Activated naive CD4-positive, alpha-beta T cell treated with Interleukin-2 at 50 U/mL for 16 hours (primary cell): ENCODE data around the gene COL1A2.

Experiments
- DNase-seq: peaks from one replicate; pipeline ENCODE4 v3.0.0-alpha.2; 2020

The COL1A2 gene

DNA sequence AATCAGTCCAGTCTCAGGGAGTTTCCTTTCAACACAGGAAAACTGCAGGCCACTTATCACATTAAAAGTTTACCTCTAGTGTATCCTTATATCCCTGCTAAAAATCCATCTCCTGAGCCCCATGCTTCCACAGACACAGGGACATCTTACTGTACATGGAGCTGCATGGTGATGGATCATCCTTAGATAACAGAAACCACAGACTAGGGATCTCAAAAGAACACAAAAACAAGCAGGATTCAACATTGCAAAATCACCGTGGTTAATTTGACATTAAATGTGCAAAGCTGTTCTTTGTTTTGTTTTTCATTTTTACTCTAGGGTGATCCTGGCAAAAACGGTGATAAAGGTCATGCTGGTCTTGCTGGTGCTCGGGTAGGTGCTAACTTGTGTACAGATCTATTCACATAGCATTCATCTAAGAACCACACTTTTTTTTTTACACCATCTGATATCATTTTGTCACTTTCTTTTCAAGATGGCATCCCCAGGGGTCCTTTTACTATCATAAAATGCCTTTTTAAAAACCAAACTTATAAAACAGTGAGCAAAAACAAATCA is 18.1 kb downstream of the COL1A2 start:
- no peak for DNase-seq

DNA sequence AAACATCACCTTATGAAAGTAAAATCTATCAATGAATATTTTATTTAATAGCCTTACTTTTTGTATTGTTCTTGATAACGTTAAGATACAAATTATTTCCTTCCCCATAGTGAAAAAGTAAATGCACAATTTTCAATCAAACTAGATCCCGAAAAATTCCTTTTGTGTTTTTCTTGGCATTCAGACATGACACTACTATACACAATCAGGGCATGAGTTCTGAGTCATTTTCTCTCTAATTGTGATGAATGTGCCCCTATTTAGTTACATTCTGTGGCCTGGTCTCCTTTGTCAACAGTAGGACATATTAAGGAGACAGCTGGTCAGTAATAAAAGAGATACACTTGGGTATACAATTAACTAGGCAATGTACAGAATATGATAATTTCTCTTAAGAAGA is 19.8 kb downstream of the COL1A2 start:
- no peak for DNase-seq

DNA sequence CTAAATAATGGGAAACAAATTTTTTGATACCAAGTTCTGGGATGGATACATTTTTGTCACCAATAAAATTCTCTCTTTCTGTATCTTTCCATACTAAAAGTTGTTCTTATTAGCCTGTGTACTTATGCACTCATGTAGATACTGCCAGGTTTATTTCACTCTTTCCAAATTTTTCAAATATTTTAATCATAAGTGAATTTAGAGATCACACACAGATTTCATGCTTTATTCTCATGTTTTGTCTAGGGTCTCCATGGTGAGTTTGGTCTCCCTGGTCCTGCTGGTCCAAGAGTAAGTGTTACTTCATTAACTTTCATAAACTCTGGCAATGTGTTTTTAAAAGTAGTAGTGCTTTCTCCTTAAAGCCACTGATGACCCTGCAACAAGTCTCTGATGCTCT is 20.3 kb downstream of the COL1A2 start:
- DNase-seq: no peak

DNA sequence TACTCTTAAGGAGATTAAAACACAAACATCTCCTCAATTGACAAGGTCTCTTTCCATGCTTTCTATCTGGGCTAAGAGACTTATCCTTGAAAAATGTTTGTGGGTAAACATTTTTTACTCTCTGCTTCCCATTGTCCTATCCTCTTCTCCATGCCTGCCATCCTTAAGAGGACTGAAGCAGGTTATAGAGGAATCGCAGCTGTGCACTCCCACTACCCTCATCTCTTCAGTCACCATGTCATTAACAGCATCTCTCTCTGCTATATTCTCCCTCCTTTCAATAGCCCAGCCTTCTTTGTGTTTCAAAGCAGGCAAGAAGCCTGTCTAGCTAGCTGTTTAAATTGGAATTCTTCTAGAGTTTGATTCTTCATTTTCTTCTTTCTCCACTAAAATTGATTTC is 22.6 kb downstream of the COL1A2 start:
- DNase-seq: no peak

DNA sequence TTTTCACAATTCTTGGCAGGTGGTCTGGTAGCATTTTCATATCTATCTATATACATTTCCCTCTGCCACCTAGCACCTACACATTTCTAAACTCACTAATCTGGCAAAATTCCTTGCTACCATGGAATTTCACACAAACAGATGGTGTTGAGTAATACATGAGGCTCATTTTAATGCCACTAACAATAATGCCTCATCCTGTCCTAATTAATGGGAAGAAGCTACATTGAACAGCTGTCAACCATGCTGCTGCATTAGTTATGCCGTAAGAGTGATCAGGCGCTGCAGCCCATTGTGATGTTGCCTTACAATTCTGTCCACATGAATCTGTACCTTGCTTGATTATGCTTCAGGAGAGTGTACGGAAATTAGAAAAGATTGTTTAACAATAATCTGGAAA is 23.2 kb downstream of the COL1A2 start:
- DNase-seq: no peak

DNA sequence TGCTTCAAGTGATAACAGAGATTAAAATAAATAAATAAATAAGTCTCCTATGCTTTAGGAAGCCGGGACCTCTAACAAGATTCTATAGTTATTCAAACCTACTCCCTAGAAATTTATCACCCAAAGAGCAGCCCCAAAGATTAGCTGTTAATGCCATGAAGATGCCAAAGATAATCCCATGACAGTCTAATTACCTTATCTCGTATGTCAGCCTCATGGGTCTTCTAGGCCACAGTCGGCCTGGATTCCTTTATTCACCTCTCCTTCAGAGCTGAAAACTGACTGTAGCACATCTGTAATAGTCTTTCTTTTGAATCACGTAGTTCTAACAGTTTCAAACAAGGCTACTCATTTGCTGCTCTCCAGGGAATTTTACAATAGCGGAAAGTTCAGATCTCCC is 24.2 kb downstream of the COL1A2 start:
- DNase-seq: no peak

DNA sequence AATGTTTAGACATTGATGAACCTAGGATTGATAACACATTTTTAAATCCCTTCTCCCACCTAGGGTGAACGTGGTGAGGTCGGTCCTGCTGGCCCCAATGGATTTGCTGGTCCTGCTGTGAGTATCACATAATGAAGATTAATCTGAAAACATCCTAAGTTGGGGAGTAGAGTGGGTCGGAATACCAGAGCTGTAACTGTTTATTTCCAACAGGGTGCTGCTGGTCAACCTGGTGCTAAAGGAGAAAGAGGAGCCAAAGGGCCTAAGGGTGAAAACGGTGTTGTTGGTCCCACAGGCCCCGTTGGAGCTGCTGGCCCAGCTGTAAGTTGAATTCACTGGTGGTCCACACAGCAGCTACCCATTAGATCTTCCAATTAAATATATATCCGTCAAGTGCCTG is 25.6 kb downstream of the COL1A2 start:
- no peak for DNase-seq

DNA sequence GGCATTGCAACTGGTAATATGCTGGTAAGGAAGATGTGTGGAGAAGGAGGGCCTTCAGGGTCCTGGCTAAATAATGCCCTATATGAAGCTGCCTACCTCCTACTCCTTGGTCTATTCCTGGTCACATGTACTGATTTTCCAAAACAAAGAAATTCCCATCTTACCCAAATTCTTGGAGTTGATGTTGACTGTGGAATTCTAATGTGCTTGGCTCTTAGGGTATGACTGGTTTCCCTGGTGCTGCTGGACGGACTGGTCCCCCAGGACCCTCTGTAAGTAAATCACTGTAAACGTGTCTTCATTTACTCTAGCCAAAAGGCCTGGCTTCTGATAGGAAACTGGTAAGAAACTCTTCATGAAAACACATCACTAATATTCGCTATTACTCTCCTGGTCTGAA is 27.0 kb downstream of the COL1A2 start:
- DNase-seq: no peak

DNA sequence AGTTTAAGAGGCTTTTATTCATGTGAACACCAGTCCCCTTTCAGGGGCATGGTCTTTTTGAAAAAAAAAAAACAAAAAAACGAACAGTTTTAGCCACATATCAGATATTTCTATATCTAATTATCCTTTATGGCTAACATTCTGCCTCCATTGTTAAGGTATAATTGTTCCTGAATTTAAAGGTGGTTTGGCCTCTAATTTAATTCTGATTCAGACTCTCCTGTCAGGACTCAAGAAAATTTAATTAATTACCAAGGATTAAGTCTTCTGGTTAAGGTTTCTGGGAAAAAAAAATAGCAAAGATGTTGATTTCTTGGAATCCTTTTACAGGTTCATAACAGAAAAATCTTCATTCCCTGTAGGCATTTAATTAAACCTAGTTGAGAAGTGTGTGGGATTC is 27.4 kb downstream of the COL1A2 start:
- no peak for DNase-seq

DNA sequence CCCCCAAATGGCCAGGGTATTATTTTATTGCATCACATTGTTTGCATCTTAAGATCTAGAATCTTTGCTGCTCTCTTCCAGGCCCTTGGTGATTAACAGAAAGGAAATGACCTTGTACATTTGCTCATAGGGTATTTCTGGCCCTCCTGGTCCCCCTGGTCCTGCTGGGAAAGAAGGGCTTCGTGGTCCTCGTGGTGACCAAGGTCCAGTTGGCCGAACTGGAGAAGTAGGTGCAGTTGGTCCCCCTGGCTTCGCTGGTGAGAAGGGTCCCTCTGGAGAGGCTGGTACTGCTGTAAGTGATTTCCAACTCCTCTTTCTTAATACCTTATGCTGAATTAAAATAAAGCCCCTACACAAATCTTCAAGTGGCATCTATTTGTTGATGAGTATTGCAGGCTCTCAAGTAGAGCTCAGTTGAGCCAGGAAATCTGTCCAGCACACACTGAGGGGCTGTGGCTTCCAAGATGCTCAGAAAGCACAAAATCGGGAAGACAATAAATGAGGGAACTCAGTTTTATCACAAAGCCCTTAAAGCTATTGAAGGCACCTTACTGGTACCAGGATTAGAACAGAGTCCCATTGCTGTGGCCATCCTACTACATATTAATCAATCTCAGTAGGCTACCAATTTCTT is 28.2 kb downstream of the COL1A2 start:
- no peak for DNase-seq

DNA sequence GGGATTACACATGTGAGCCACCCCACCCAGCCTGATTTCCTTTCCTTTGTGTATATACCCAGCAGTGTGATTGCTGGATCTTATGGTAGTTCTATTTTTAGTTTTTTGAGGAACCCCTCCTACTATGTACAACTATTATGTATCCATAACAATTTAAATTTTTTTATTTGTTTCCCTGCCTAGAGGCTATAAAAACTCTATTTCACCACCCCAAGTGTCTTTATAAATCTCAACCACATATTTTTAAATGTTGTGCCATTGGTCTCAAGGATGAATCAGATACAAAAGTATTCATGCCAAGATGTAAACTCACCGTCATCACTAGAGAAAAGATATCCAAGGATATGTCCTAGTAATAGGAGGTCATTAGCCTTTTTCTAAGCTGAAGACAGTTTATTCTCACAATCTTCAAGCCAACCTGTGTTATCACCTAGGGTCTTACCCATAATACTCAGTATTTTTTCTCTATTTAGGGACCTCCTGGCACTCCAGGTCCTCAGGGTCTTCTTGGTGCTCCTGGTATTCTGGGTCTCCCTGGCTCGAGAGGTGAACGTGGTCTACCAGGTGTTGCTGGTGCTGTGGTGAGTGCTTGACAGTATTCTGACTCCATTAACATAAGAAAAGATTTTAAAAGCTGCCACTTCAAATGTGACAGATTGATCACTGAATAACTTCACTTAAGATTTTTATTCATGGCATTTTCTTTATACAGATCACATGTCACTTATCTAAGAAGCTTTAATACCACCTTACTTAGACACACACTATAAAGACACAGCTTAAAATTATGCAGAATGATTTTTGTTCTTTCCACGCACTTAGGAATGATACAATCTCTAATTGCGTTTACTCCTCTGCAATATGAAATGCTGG is 29.4 kb downstream of the COL1A2 start:
- DNase-seq: no peak

DNA sequence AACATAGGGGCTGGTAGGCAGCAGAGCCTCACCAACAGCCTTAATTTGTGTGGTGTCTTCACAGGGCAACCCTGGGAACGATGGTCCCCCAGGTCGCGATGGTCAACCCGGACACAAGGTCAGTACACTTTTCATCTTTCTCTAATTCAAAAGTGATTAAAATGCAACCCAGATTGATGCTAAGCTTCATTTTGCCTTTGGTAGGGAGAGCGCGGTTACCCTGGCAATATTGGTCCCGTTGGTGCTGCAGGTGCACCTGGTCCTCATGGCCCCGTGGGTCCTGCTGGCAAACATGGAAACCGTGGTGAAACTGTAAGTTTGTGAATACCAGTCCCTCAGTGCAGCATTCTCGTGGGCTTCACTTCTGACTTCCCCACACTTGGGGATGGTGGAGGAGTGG is 30.9 kb downstream of the COL1A2 start:
- no peak for DNase-seq

DNA sequence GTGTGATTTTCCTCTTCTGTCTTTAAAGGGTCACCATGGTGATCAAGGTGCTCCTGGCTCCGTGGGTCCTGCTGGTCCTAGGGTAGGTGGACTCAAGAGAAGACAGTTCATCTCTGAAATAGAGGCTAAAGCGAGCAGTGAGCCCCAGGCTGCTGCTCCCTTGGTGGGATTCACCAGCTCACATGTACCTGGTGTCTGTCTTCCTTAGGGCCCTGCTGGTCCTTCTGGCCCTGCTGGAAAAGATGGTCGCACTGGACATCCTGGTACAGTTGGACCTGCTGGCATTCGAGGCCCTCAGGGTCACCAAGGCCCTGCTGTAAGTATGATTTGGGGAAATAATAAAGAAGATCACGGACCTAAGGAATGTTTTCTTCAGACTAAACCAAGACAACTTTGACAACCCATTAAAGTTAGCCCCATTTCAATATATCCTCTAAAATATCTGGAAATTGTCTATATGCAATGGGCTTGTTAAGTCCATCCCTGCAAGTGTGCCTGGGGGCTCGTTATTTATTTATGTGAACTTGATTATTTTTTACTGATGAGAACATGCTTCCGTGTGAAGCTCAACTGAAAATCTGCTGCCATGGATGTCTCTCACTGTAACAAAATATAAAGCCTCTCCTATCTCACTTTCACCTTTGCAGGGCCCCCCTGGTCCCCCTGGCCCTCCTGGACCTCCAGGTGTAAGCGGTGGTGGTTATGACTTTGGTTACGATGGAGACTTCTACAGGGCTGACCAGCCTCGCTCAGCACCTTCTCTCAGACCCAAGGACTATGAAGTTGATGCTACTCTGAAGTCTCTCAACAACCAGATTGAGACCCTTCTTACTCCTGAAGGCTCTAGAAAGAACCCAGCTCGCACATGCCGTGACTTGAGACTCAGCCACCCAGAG is 32.5 kb downstream of the COL1A2 start:
- no peak for DNase-seq

DNA sequence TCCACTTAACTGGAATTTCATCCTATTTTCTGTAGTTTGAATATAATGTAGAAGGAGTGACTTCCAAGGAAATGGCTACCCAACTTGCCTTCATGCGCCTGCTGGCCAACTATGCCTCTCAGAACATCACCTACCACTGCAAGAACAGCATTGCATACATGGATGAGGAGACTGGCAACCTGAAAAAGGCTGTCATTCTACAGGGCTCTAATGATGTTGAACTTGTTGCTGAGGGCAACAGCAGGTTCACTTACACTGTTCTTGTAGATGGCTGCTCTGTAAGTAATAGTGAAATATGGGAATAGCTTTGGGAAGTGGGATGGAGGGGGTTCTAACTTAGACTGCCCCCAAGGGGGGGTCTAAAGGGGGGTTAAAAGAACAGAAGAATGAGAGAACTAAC is 34.5 kb downstream of the COL1A2 start:
- no peak for DNase-seq

DNA sequence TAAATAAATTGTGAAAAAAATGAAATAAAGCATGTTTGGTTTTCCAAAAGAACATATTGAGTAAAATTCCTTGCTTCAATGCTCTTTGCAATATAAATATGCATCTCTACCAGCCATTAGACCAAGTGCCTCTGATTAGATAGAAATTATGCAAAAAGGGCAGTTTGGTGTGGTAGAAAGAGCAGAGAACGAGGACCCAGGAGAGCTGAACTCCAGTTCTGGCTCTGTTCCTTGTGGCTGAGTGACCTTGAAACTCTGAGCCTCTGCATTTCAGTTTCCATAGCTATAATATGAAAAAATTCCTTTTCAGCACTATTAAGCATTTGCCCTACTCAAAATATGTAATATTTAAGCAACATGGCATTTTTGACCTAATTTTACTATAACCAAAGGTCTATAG is 36.5 kb downstream of the COL1A2 start:
- DNase-seq: no peak

DNA sequence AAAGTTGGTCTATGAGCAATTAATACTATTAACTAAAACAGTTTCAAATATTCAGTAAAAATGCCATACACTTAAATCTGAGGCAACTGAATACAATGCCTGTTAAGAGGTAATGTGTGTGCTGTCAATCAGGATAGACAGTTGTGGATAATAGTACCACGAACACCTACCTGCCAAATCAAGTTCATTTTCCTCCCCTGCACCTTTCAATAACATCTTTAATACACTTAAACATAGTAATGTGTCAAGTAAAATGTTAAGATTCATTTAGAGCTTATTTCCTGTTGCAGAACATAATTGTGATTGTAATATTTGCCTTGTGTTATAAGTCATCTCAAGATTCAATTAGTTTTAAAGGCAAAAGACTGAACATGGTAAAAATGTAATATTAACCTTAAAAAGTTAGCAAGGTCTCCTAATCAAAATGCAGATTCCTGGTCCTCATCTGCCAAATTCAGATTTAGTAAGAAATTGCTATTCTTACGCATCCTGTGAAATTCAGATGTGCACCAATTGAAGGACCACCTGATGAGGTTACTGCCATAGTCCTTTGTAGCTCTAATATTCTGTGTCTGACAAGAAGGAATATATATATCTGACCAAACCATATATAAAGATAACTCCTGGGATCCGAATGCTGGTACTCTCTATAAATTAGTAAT is 37.1 kb downstream of the COL1A2 start:
- DNase-seq: no peak

DNA sequence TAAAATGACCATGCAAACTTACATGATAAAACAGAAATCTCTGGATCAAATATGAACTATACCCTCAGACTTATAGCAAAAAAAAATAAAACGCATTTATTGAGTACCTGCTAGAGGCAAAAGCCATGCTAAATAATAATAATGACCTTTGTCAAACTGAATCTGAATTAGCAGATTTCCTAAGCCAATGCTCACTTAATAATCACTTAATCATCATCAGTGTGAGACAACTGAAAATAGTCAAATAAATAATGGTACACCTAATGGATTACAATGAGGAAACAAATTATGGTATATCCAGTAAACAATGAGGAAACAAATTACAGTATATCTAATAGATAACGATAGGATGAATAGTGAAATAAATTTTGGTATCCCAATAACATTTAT is 37.6 kb downstream of the COL1A2 start:
- DNase-seq: no peak

DNA sequence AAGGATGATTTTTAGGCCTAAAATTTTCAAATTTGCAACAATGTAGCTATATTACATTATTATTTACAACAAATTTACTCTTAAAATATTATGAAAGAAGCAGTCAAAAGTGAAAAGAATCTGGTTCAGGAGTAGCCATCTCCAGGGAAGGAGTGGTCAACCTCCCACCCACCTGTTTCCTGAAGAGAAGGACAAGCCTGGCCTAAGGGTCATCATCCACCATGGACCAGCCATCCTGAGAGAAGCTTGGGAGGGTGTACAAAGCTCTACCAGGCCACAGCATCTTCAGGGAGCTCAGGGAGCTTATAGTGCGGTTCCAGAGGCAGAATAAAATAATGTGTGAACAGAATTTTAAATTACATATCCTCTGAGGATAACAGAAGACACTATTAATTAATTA is 38.1 kb downstream of the COL1A2 start:
- no peak for DNase-seq

DNA sequence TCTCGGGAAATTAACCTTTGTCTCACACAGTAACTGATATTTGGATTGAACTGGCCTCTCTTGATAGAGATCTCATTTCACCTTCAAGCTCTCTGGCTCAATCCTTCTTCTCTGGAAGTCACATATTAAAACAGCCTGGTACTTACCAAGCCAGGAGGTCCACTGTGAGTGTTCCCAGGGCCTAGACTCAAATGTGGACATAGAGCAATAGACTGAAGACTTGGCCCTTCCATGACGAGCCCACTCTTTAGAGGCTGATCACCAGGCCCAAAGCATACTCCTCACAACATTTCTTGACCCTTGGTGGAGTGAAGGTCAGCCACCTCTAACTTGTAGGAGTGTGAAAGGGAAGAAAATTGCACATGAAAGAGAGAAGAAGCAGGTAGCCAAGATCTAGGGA is 38.5 kb downstream of the COL1A2 start:
- no peak for DNase-seq

DNA sequence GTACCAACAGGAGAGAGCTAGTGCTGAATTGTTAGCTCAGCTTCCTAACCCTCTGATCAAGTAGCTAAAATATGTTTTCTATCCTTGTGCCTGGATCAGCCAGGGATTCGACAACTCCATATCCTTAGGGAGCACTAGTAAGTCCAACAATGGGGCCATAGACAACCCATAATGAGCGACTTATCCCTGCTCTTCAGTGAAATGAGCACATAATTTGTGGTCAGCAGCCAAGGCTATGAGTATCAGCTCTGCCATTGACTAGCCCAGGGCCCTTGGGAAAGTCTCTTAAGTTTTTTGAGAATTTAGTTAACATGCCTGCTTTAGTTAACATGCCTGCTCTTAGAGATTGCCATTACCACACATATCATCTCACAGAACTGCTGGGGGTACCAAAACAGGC is 39.3 kb downstream of the COL1A2 start:
- DNase-seq: no peak

DNA sequence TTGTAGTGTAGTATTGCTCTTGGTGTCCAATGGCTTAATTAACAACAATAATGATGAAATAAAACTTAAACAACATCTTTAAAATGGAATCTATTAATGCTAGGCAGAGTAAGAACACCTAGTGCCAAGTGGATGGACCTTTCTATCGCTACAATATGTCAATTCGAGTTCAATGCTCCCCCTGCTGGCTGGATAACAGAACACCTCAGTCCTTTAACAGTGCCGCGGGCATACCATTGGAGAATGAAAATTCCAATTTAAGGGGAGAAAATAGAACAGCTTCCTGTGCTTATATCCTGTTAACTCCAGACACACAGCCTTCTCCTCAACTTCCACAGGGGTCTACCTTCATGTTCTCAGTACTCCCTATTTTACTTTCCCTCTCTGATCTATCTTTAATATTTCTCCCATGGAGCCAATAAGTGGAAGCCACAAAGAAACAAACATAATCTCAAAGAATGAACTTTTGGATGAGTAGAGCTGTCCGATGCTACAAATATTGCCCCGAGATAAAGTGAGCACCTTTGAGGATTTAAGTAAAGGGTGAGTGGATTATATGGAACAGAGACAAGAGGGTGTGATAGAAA is 41.4 kb downstream of the COL1A2 start:
- peak; percentile 40 for DNase-seq

DNA sequence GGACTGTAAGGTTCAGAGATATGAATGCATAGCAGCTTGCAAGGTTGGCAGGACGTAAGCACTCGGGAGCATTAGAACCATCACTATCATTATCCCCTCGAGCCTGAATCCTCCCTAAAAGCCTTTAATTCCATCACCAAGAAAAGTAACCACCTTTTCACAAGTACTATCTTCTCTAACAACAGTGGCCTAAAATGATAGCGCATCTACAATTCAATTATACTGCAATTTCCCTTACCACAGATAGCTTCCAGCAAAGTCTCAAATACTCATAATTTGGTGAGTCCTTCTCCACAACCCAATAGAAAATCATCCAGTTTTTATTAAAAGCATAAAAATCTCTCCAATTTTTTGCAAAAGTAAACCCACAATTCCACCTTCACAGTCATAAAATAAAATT is 42.0 kb downstream of the COL1A2 start:
- DNase-seq: no peak
